Measurements from ENCODE around the gene ESPN.

GRCh38 chr1:6389971-6390370 is 34.6 kb upstream of the ESPN start:
- no peak for TF ChIP-seq CTCF (conservative IDR thresholded peaks at IDR 0.05; ENCODE audit: low read length)
- no peak for TF ChIP-seq EZH2phosphoT487 (IDR thresholded peaks at IDR 0.05; ENCODE audit: borderline replicate concordance, low read depth, low read length)

All from OCI-LY7 (cell line).